Measurements from ENCODE around the gene TTLL10.

Gene TTLL10

GRCh38 chr1:1160281-1160930 is 13.3 kb upstream of the TTLL10 start:
- no peak for DNase-seq (ENCODE audit: low read depth)

- no peak for DNase-seq (ENCODE audit: low read depth)
These were observed 12.5 kb upstream of the TTLL10 start for GRCh38 chr1:1161078-1161682.

GRCh38 chr1:1161683-1162079 is 12.0 kb upstream of the TTLL10 start:
- DNase-seq (ENCODE audit: low read depth): no peak

GRCh38 chr1:1162597-1163537 is 10.8 kb upstream of the TTLL10 start:
- DNase-seq (ENCODE audit: low read depth): no peak

GRCh38 chr1:1163538-1164070 is 10.1 kb upstream of the TTLL10 start:
- DNase-seq (ENCODE audit: low read depth): no peak

GRCh38 chr1:1164361-1164700 is 9.3 kb upstream of the TTLL10 start:
- no peak for DNase-seq (ENCODE audit: low read depth)

- DNase-seq (ENCODE audit: low read depth): no peak
These were observed 8.8 kb upstream of the TTLL10 start for GRCh38 chr1:1164701-1165451.

GRCh38 chr1:1165485-1165884 is 8.2 kb upstream of the TTLL10 start:
- no peak for DNase-seq (ENCODE audit: low read depth)

GRCh38 chr1:1165900-1166421 is 7.7 kb upstream of the TTLL10 start:
- no peak for DNase-seq (ENCODE audit: low read depth)

- no peak for DNase-seq (ENCODE audit: low read depth)
These were observed 6.9 kb upstream of the TTLL10 start for GRCh38 chr1:1166642-1167397.

- DNase-seq (ENCODE audit: low read depth): no peak
These were observed 6.3 kb upstream of the TTLL10 start for GRCh38 chr1:1167398-1167821.

- DNase-seq (ENCODE audit: low read depth): no peak
These were observed 5.7 kb upstream of the TTLL10 start for GRCh38 chr1:1167841-1168450.

GRCh38 chr1:1168451-1169411 is 4.9 kb upstream of the TTLL10 start:
- no peak for DNase-seq (ENCODE audit: low read depth)

- no peak for DNase-seq (ENCODE audit: low read depth)
These were observed 4.1 kb upstream of the TTLL10 start for GRCh38 chr1:1169429-1170214.

GRCh38 chr1:1170215-1171091 is 3.2 kb upstream of the TTLL10 start:
- no peak for DNase-seq (ENCODE audit: low read depth)

- DNase-seq (ENCODE audit: low read depth): no peak
These were observed 2.5 kb upstream of the TTLL10 start for GRCh38 chr1:1171161-1171545.

- no peak for DNase-seq (ENCODE audit: low read depth)
These were observed 1.9 kb upstream of the TTLL10 start for GRCh38 chr1:1171546-1172340.
